Fibroblast of villous mesenchyme (primary cell): ENCODE data around the gene IRF9. TPM values are rescaled to one million over a fixed set of nuclear protein-coding genes. Genes with fewer than 3 reads are reported as not detected.

ENCODE experiments used
- DNase-seq: peaks from one replicate; pipeline ENCODE4 v3.0.0-alpha.2; 2010; ENCODE audit warnings: low read depth
- H3K4me3 ChIP-seq: 2 replicates; pipeline ENCODE4 v1.5.1; 2011; ENCODE audit warnings: low read depth, mild to moderate bottlenecking, low read length
- total RNA-seq: library from RNA; depleted of rRNA; stranded (reverse); fragments of >200 nt; gene quantifications from 2 replicates; pipeline ENCODE4 v1.2.3, GENCODE V29; 2012
- TF ChIP-seq, protein P1 (sequence below): IDR thresholded peaks from 2 replicates; pipeline ENCODE4 v1.5.1; 2012; ENCODE audit warnings: low read depth, mild to moderate bottlenecking, low read length; ENCODE audit not compliant: insufficient read depth

Gene IRF9
- total RNA-seq, 1 donor = 96.7 TPM

DNA sequence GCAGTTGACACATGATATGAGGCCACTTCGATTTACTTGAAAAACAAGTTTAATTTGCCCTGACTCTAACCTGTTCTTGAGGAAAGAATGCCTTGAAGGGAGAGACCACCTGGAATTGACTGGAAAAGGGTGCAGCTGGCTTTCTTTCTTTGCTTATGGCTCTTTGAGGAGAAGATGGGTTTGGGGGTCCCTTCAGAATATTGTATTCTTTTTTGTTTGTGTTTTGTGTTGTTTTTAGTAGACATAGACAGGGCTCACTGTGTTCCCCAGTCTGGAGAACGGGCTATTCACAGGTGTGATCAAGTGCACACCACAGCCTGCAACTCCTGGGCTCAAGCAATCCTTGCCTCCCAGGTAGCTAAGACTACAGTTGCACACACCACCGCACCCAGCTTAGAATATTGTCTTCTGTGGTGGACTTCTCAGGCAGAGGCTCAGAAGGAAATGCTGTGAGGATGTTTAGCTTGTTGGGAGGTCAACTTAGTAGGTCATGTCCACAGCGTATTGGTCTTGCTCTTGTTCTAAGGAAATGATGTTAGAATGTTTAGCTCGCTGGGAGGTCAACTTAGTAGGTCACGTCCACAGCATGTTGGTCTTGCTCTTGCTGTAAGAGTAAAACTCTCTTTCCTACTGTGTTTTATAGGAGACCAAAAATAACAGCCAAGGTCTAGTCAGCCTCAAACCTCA is 44.8 kb upstream of the IRF9 start:
- TF ChIP-seq, protein P1, sequence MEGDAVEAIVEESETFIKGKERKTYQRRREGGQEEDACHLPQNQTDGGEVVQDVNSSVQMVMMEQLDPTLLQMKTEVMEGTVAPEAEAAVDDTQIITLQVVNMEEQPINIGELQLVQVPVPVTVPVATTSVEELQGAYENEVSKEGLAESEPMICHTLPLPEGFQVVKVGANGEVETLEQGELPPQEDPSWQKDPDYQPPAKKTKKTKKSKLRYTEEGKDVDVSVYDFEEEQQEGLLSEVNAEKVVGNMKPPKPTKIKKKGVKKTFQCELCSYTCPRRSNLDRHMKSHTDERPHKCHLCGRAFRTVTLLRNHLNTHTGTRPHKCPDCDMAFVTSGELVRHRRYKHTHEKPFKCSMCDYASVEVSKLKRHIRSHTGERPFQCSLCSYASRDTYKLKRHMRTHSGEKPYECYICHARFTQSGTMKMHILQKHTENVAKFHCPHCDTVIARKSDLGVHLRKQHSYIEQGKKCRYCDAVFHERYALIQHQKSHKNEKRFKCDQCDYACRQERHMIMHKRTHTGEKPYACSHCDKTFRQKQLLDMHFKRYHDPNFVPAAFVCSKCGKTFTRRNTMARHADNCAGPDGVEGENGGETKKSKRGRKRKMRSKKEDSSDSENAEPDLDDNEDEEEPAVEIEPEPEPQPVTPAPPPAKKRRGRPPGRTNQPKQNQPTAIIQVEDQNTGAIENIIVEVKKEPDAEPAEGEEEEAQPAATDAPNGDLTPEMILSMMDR = no peak
- no peak overlapping the region for H3K4me3 ChIP-seq
- no peak for DNase-seq

DNA sequence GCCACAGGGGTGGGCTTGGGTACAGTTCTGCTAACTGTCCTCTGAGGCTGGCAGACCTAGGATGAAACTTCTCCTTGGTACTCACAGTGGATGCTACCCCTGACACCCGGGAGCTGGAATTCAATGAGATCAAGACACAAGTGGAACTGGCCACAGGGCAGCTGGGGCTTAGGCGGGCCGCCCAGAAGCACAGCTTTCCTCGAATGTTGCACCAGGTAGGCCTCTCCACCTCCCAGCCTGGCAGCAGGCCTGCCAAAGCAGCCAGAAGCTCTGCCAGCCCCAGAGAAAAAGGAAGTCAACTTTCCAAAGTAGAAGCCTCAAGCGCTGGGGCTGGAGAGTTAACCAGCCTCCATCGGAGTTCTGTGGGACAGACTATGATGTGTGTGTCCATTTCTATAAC is 43.9 kb upstream of the IRF9 start:
- TF ChIP-seq, protein P1 = no peak
- H3K4me3 ChIP-seq = no peak overlapping the region
- DNase-seq = no peak

DNA sequence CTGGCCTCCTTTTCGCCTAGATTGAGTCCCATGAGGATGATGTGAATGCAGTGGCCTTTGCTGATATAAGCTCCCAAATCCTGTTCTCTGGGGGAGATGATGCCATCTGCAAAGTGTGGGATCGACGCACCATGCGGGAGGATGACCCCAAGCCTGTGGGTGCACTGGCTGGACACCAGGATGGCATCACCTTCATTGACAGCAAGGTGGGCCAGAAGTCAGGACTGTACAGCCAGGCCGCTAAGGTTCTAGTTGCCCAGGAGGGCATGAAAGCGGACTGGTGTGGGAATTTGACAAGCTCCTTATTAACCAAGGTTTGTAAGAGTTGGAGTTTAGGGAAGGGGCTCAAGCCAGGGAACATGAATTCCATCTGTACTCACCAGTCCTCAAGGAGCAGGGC is 41.4 kb upstream of the IRF9 start:
- TF ChIP-seq, protein P1 = no peak
- no peak for DNase-seq
- no peak overlapping the region for H3K4me3 ChIP-seq

DNA sequence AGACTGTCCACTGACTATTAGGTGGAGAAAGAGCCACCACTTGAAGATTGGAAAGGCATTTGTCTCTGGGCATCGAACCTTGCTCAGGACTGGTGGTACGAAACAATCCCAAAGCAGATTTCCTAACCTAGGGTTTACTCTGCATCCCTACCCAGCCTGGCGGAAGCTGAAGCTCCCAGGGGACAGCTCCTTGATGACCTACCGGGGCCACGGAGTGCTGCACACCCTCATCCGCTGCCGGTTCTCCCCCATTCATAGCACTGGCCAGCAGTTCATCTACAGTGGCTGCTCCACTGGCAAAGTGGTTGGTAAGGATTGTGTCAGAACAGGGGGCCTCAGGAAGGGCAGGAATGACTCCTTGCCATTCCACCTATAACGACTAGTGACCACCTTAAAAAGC is 39.9 kb upstream of the IRF9 start:
- TF ChIP-seq, protein P1 = no peak
- no peak overlapping the region for H3K4me3 ChIP-seq
- DNase-seq = no peak

DNA sequence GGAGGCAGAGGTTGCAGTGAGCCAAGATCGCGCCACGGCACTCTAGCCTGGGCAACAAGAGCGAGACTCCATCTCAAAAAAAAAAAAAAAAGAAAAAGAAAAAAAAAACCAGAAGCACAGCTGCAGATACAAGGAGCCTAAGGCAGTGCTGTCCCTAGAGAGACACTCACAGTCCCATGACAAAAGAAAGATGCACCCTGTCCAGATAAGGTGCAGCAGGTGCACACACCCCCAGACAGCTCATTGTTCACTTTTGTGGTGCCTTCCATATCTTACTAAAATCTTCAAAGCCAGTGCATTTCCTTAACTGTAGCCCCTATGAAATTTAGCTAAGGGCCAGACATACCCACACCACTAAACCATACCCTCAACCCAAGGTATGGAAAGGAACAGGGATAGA is 38.6 kb upstream of the IRF9 start:
- no peak for DNase-seq
- TF ChIP-seq, protein P1 = no peak

DNA sequence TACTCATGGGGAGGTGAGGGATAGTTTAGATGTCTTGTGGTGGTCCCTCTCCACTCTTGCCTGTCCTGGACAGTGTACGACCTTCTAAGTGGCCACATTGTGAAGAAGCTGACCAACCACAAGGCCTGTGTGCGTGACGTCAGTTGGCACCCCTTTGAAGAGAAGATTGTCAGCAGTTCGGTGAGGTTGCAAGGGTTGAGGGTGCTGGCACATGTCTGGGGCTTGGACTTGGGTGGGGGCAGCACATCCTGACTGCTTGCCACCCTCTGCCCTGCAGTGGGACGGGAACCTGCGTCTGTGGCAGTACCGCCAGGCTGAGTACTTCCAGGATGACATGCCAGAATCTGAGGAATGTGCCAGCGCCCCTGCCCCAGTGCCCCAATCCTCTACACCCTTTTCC is 38.2 kb upstream of the IRF9 start:
- H3K4me3 ChIP-seq = no peak overlapping the region
- TF ChIP-seq, protein P1 = no peak
- DNase-seq = no peak

More for the DNA sequence above, 38.6 kb upstream of the IRF9 start:
- H3K4me3 ChIP-seq = no peak overlapping the region
